ENCODE data around the gene RNGTT. TPM values are rescaled to one million over a fixed set of nuclear protein-coding genes. Genes with fewer than 3 reads are reported as not detected.

The RNGTT gene
- total RNA-seq, 1 donor from 2014 or later: 23.3 TPM

- DNase-seq (ENCODE audit: low read depth, low spot score): no peak
- TF ChIP-seq, protein P1, sequence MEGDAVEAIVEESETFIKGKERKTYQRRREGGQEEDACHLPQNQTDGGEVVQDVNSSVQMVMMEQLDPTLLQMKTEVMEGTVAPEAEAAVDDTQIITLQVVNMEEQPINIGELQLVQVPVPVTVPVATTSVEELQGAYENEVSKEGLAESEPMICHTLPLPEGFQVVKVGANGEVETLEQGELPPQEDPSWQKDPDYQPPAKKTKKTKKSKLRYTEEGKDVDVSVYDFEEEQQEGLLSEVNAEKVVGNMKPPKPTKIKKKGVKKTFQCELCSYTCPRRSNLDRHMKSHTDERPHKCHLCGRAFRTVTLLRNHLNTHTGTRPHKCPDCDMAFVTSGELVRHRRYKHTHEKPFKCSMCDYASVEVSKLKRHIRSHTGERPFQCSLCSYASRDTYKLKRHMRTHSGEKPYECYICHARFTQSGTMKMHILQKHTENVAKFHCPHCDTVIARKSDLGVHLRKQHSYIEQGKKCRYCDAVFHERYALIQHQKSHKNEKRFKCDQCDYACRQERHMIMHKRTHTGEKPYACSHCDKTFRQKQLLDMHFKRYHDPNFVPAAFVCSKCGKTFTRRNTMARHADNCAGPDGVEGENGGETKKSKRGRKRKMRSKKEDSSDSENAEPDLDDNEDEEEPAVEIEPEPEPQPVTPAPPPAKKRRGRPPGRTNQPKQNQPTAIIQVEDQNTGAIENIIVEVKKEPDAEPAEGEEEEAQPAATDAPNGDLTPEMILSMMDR (conservative IDR thresholded peaks at IDR 0.05): no peak
- no peaks in the 10 kb centered on the region for H3K4me1 Mint-ChIP-seq
- H3K27ac Mint-ChIP-seq (ENCODE audit: unreplicated experiment): no peak overlapping the region
- H3K9me3 Mint-ChIP-seq: peaks cover 6% of the 10 kb centered on the region
- H3K36me3 Mint-ChIP-seq (ENCODE audit: low read depth): peaks cover 6% of the 10 kb centered on the region
- H3K27me3 Mint-ChIP-seq (ENCODE audit: low read depth): no peaks in the 10 kb centered on the region
- no peak overlapping the region for H3K4me3 Mint-ChIP-seq
These were observed 255.1 kb downstream of the RNGTT start for GRCh38 chr6:88708197-88708744.

DNA sequence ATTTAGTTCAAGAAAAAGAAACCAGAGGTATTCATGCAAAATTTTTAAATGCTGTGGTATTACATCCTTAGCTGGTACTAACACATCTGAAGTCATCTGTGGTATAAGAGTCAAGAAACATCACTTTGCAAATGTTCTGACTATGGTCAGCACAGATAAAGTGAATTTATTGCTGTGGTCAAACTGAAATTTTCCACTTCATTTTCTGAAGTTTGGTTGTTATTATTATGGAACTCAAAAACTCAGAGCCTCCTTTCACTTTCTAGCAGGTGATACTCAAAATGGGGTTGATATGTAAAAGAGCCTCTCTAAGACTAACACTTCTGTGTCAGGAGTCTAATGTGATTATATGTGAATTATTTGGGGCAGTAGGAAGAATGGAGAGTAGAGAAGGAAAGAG is 257.8 kb downstream of the RNGTT start:
- Mint-ChIP-seq H3K36me3 (ENCODE audit: low read depth) (peaks cover 14% of the 10 kb centered on the region), H3K4me1 (no peaks in the 10 kb centered on the region), H3K27me3 (ENCODE audit: low read depth) (no peaks in the 10 kb centered on the region), H3K9me3 (peaks cover 14% of the 10 kb centered on the region), H3K4me3 (no peak overlapping the region), H3K27ac (ENCODE audit: unreplicated experiment) (no peak overlapping the region)
- no peak for DNase-seq (ENCODE audit: low read depth, low spot score)
- TF ChIP-seq, protein P1 (conservative IDR thresholded peaks at IDR 0.05): no peak

GRCh38 chr6:88704980-88705379 is 258.4 kb downstream of the RNGTT start:
- Mint-ChIP-seq H3K36me3 (ENCODE audit: low read depth) (peaks cover 14% of the 10 kb centered on the region), H3K27me3 (ENCODE audit: low read depth) (no peaks in the 10 kb centered on the region), H3K27ac (ENCODE audit: unreplicated experiment) (no peak overlapping the region), H3K9me3 (peaks cover 14% of the 10 kb centered on the region), H3K4me3 (no peak overlapping the region), H3K4me1 (no peaks in the 10 kb centered on the region)
- no peak for DNase-seq (ENCODE audit: low read depth, low spot score)
- TF ChIP-seq, protein P1 (conservative IDR thresholded peaks at IDR 0.05): no peak

DNA sequence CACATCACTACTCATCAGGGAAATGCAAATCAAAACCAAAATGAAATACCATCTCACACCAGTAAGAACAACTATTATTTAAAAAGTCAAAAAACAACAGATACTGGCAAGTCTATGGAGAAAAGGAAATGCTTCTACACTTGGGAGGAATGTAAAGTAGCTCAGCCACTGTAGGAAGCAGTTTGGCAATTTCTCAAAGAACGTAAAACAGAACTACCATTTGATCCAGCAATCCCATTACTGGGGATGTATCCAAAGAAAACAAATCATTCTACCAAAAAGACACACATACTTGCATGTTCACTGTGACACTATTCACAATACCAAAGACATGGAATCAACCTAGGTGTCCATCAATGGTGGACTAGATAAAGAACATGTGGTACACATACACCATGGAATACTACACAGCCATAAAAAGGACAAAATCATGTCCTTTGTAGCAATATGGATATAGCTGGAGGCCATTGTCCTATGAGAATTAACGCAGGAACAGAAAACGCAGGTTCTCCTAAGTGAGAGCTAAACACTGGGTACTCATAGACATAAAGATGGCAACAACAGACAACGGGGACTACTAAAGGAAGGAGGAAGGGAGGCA is 260.4 kb downstream of the RNGTT start:
- peaks cover 14% of the 10 kb centered on the region for H3K36me3 Mint-ChIP-seq (ENCODE audit: low read depth)
- no peak for DNase-seq (ENCODE audit: low read depth, low spot score)
- H3K4me3 Mint-ChIP-seq: no peak overlapping the region

DNA sequence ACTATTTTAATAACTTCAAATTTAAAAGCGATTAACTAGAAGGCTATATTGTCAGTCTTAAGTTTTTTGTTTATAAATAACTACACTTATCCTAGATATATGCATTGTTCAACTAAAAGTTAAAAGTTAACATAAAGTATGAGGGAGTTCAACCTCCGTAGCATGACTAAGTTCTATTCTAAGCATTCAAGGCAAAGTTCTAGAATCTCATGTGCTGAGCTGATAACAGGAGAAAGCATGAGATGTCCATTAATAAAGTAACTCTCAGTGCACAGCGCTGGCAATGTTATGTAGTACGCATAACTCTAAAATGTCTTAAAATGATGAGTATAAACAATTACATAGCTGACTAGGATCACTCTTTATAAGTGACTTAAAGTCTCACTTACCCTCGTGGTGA is 264.8 kb downstream of the RNGTT start:
- Mint-ChIP-seq H3K36me3 (ENCODE audit: low read depth) (peaks cover 25% of the 10 kb centered on the region), H3K4me3 (no peak overlapping the region), H3K27me3 (ENCODE audit: low read depth) (no peaks in the 10 kb centered on the region), H3K4me1 (no peaks in the 10 kb centered on the region), H3K9me3 (peaks cover 20% of the 10 kb centered on the region), H3K27ac (ENCODE audit: unreplicated experiment) (no peak overlapping the region)
- TF ChIP-seq, protein P1 (conservative IDR thresholded peaks at IDR 0.05): no peak
- DNase-seq (ENCODE audit: low read depth, low spot score): no peak

More for the DNA sequence above, 260.4 kb downstream of the RNGTT start:
- Mint-ChIP-seq H3K27me3 (ENCODE audit: low read depth) (no peaks in the 10 kb centered on the region), H3K9me3 (peaks cover 14% of the 10 kb centered on the region), H3K4me1 (no peaks in the 10 kb centered on the region), H3K27ac (ENCODE audit: unreplicated experiment) (no peak overlapping the region)
- TF ChIP-seq, protein P1 (conservative IDR thresholded peaks at IDR 0.05): no peak

All from neural crest cell (in vitro differentiated cells).